Stimulated activated naive B cell treated with anti-CD40 and anti-IgM and Interleukin-4, amounts not matched to agents 10 μg/mL and 1 μg/mL and 100 μg/mL, for 72 hours (primary cell): ENCODE measurements around the gene CCDC188.

ENCODE experiments used
- ATAC-seq, 2 donors: fragments of 150-1000 bp; cut with Tn5 transposase; replicated peaks; 2 replicates each; pipeline ENCODE4 v1.10.0; 2021; ENCODE audit warnings: moderate library complexity in 1 of 2
- DNase-seq: peaks from one replicate; pipeline ENCODE4 v3.0.0; 2021
- H3K27ac Mint-ChIP-seq: one replicate; pipeline ENCODE4 v1.8.0; 2022; ENCODE audit warnings: mild to moderate bottlenecking, mixed read lengths
- H3K27me3 Mint-ChIP-seq, 2 donors: one replicate each; pipeline ENCODE4 v1.8.0; 2022; ENCODE audit warnings: mixed read lengths in 2 of 2
- H3K36me3 Mint-ChIP-seq, 2 donors: one replicate each; pipeline ENCODE4 v1.8.0; 2022; ENCODE audit warnings: mixed read lengths in 2 of 2, mild to moderate bottlenecking in 1 of 2
- H3K4me1 Mint-ChIP-seq, 2 donors: one replicate each; pipeline ENCODE4 v1.8.0; 2022; ENCODE audit warnings: mixed read lengths in 2 of 2, mild to moderate bottlenecking in 1 of 2
- H3K4me3 Mint-ChIP-seq, 2 donors: one replicate each; pipeline ENCODE4 v1.8.0; 2022; ENCODE audit warnings: mild to moderate bottlenecking in 2 of 2, mixed read lengths in 2 of 2, moderate library complexity in 1 of 2
- H3K9me3 Mint-ChIP-seq, 2 donors: one replicate each; pipeline ENCODE4 v1.8.0; 2022; ENCODE audit warnings: mixed read lengths in 2 of 2, mild to moderate bottlenecking in 1 of 2

The CCDC188 gene

DNA sequence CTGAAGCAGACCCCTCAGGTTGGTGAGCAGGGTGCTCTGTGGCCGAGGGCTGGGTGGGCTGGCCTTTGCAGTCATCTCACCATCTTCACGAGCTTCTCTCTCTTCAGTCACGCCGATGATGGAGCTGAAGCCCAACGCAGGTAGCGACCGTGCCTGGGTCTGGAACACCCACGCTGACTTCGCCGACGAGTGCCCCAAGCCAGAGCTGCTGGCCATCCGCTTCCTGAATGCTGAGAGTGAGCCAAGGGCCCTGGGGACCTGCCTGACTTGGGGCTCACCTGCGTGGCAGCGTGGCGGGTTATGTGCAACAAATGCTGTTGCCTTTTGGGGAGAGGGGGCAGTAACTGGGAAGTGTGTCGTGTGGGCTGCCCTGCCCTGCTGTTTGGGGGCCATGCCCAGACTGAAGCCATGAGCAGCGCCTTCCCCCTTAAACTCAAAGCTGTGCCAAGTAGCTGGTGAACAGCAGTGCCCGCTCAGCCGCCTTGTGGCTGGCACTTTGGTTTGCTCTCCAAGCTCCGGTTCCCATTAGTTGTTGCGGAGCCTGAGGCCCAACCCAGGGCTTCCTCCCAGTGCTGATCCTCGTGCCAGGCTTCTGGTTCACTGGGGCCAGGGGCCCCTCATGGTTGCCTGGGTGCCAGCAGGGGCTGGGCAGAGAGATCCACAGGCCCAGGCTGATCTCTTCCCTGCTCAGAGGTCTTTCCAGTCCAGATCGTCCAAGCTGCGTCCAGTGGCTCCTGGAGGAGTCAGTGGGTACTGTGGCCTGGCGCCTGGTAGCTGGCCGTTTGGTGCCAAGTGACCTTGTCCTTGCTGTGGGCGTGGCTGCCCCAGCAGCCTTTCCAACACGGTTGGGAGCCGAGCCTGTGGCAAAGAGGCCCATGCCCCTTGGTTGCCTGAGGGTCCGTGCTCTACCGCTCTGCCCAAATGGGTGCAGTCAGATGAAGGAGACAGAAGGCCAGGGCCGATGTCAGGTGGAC is 25.4 kb downstream of the CCDC188 start:
- Mint-ChIP-seq H3K4me3 (no peak overlapping the region), H3K36me3 (peaks cover 40 to 45% of the 10 kb centered on the region in 2 donors), H3K9me3 (no peaks in the 10 kb centered on the region), H3K27me3 (no peaks in the 10 kb centered on the region), H3K27ac (peak overlapping the region; percentile 9), H3K4me1 (peaks cover 21 to 33% of the 10 kb centered on the region in 2 donors)
- DNase-seq (no peak), ATAC-seq (no peak)

DNA sequence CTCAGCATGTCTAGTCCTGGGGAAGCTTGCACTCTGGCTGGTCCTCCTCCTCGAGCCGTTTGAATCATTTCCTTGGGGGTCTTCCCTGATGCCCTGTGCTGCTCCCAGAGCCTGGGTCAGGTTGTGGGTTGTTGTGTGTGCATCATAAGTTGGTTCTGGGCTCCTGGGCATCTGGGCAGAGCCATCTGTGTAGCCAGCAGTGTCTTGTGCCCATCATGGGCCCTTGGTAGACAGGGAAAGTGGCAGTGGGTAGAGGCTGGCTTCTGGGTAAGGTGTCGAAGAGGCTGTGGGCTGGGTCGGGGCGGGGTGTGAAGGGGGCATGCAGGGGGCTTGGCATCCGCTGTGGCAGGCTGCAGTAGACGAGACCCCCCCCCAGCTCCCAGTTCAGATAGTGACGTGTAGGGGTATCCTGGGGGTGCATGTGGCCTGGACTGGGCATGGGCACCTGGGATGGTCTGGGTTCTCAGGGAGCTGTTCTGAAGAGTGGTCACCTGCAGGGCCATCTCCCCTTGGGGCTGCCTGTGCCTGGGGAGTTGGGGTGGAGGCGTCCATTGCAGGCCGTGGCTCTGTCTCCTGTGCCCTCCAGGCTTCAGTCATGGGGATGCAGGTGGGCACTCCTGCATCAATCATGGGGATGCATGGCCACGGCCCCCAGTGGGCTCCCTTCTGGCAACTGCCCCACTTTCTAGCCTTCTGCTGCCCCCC is 26.6 kb downstream of the CCDC188 start:
- Mint-ChIP-seq H3K4me1 (peaks cover 23 to 44% of the 10 kb centered on the region in 2 donors), H3K27me3 (no peaks in the 10 kb centered on the region), H3K9me3 (no peaks in the 10 kb centered on the region), H3K36me3 (peaks cover 51 to 52% of the 10 kb centered on the region in 2 donors), H3K4me3 (no peak overlapping the region), H3K27ac (peak overlapping the region; percentile 32)
- DNase-seq (no peak), ATAC-seq (no peak)

DNA sequence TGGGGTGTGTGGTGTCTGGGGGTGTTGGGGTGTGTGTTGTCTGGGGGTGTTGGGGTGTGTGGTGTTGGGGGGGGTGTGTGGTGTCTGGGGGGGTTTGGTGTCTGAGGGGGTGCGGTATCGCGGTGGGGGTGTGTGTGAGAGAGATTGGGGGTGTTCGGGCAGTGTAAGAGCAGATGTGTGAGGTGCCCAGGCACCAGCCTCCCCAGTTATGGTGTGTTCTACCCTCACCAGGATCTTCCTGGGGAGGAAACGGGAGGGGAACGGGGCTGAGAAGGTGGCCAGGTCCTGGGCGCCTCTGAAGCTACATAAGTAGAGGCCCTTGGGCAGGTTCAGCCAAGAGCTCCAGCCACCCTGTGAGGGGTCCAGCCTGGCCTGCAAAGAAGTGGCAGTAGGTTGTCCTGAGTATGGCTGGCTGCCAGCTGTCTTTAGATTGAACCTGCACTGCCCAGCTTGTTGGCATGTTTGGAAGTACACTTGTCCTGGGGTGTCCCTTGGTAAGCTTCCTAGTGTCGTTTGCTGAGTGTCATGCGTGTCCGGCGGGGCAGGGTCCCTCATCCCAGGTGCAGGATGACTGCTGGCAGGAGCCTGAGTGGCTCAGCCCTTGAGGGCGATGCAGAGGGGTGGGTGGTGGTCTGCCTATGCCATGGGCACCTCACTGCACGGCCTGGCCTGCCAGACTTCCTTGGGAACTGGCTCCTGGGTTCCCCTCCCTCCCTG is 27.3 kb downstream of the CCDC188 start:
- ATAC-seq (no peak), DNase-seq (no peak)
- Mint-ChIP-seq H3K27me3 (no peaks in the 10 kb centered on the region), H3K36me3 (peaks cover 56% of the 10 kb centered on the region in 2 donors), H3K27ac (no peak overlapping the region), H3K4me1 (peaks cover 27 to 51% of the 10 kb centered on the region in 2 donors), H3K9me3 (no peaks in the 10 kb centered on the region), H3K4me3 (no peak overlapping the region)

DNA sequence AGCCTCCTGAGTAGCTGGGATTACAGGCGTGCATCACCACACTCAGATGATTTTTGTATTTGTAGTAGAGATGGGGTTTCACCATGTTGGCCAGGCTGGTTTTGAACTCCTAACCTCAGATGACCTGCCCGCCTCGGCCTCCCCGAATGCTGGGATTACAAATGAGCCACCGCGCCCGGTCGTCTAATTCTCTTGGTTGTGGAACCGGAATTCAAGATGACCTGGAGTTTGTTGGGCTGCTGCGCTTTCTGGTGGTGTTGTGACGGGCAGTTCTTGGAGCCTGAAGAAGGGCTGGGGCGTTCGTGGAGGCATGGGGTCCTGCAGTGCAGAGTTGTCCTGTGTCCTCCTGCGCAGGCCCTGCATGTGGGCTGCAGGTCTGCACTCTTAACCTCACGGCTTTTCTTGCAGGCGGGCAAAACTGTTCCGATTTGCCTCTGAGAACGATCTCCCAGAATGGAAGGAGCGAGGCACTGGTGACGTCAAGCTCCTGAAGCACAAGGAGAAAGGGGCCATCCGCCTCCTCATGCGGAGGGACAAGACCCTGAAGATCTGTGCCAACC is 28.9 kb downstream of the CCDC188 start:
- Mint-ChIP-seq H3K9me3 (no peaks in the 10 kb centered on the region), H3K36me3 (peaks cover 57% of the 10 kb centered on the region in 2 donors), H3K4me1 (peaks cover 28 to 51% of the 10 kb centered on the region in 2 donors), H3K4me3 (no peak overlapping the region), H3K27ac (peak overlapping the region; percentile 81), H3K27me3 (no peaks in the 10 kb centered on the region)
- ATAC-seq (no peak), DNase-seq (no peak)

DNA sequence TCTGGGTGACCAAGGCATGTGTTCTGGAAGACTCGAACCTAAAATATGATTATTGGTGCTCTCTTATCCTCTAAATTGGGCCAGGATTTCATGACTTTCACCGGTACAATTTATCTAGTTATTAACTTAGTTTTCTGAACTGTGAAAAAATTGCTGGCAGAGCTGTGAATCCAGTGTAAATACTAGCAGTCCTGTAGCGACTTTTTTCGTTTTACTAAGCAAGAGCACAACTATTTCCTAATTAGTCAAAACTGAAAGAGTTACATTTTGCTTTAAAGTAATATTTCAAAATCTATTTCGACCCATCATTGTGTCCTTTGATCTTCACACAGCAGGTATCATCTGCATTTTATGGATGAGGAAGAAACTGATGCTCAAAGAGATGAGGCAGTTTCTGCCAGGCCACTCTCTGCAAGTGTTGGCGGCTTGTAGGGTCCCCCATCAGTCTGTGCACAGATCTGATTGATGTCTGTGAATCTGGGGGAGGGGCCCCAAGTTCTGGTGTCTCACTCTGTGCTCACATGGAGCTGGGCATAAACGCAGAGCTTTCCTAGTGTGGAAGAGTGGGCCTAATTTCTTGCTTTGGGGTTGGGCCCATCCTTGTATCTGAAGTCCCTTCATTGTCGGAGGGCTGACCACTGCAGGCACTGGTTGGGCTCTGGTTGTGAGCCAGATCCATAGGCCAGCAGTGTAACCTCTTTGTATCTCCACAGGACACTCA is 32.4 kb downstream of the CCDC188 start:
- DNase-seq: no peak
- peaks cover 54 to 60% of the 10 kb centered on the region in 2 donors for H3K36me3 Mint-ChIP-seq
- H3K4me1 Mint-ChIP-seq: peaks cover 39 to 73% of the 10 kb centered on the region in 2 donors
- peak overlapping the region; percentile 86 to 93 for H3K4me3 Mint-ChIP-seq
- no peaks in the 10 kb centered on the region for H3K27me3 Mint-ChIP-seq
- H3K9me3 Mint-ChIP-seq: no peaks in the 10 kb centered on the region
- ATAC-seq: no peak
- peak overlapping the region; percentile 96 for H3K27ac Mint-ChIP-seq

DNA sequence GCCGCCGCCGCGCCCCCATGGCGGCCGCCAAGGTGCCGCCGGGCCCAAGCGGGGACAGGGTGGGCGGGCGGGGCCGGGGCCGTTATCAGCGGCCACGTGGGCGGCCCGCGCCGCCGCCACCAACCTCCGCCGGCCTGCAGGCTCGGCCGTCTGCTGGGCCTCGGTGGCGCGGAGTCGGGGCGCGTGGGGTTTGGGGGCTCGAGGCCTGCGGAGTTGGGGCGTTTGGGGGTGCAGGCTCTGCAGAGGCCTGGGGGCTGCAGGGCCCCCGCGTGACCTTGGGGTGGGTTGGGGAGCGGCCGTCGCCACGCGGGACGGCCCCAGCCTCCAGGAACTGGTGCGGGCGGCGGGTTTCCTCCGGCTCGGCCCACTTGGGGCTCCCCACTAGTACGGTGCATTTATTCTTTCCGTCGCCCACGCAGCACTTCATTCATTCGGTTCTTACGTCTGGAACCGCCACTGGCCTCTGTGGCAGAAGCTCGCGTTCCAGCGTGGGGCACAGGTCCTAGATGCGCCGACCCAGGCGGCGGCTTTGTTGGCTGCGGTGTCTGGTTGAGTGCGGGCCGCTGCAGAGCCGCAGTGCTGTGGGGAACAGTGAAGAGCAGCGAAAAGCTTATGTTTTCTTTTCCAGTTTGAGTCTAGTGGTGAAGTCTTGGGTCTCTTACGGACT is 33.1 kb downstream of the CCDC188 start:
- Mint-ChIP-seq H3K36me3 (peaks cover 50 to 56% of the 10 kb centered on the region in 2 donors), H3K4me3 (peak overlapping the region; percentile 86 to 93), H3K9me3 (no peaks in the 10 kb centered on the region), H3K27ac (peak overlapping the region; percentile 96), H3K4me1 (peaks cover 37 to 78% of the 10 kb centered on the region in 2 donors), H3K27me3 (no peaks in the 10 kb centered on the region)
- ATAC-seq: peak; percentile 58 to 60
- DNase-seq: peak; percentile 81

DNA sequence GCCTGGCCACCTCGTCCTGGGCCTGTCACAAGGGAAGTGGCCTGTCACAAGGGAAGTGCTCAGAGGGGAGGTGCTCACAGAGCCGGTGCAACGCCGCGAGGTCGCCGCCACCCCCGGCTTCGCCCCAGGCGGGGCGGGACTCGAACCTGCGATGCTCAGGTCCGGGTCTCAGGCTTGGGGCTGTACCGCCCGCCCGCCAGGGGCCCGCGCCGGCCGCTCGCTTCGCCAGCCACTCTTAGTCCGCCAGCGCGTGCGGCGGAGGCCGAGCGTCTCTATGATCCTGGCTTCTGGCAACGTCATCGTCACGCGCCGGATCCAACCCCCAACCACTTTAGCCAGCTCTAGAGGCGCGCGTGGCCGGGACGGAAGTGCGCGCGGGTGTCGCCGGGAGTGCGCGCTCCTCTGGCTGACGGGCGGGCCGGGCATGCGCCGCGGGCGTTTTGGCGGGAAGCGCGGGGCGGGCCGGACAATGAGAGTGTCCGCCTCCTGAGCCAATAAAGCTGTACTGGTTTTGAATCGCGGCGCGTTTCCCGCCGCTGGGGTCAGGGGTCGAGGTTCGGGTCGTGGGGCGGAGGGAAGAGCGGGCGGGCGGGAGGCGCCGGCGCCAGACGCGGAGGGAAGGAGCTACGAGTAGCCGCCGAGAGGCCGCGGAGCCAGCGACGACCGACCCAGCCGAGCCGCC is 33.8 kb downstream of the CCDC188 start, which contains the start of gene TRMT2A:
TSS of gene TRMT2A (minus strand) at position 276 of the 682 bp plus-strand sequence. CDS start 320 bp downstream, outside the sequence.
- ATAC-seq (peak; percentile 80 to 87), DNase-seq (peak; percentile 98)
- peaks cover 36 to 78% of the 10 kb centered on the region in 2 donors for H3K4me1 Mint-ChIP-seq
- peak within 1 kb of the TSS; percentile 97 for H3K27ac Mint-ChIP-seq
- H3K9me3 Mint-ChIP-seq: no peaks in the 10 kb centered on the region
- no peaks in the 10 kb centered on the region for H3K27me3 Mint-ChIP-seq
- H3K36me3 Mint-ChIP-seq: peaks cover 48 to 50% of the 10 kb centered on the region in 2 donors
- peak within 1 kb of the TSS; percentile 86 to 93 for H3K4me3 Mint-ChIP-seq

DNA sequence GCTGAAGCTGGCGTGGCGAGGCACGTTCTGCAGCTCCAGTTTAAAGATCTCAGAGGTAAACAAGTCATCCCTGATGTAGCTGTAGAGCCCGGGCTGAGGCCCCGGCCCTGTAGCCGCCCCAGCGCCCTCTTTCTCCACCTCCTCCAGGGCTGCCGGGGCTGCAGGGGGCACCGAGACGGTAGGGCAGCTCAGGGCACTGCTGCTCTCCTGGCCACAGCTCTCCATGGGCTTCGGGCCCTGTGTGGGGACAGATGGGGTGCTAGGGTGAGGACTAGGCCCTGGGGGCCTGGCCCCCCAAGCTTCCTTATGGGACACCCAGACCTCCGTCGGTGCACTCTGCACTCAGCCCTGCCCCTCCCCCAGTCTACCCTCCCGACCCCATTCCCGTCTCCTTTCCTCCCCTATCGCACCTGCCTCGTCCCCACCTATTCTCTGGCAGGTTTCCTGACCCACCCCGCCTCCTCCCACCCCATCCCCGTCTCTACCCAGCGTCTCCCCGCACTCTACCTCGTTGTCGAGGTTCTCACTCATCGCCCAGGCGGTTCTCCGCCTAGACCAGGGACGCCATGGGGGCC is 34.4 kb downstream of the CCDC188 start:
- ATAC-seq (no peak), DNase-seq (no peak)
- H3K36me3 Mint-ChIP-seq: peaks cover 47 to 52% of the 10 kb centered on the region in 2 donors
- peak overlapping the region; percentile 86 to 91 for H3K4me3 Mint-ChIP-seq
- no peaks in the 10 kb centered on the region for H3K27me3 Mint-ChIP-seq
- peaks cover 37 to 78% of the 10 kb centered on the region in 2 donors for H3K4me1 Mint-ChIP-seq
- no peaks in the 10 kb centered on the region for H3K9me3 Mint-ChIP-seq
- peak overlapping the region; percentile 97 for H3K27ac Mint-ChIP-seq

DNA sequence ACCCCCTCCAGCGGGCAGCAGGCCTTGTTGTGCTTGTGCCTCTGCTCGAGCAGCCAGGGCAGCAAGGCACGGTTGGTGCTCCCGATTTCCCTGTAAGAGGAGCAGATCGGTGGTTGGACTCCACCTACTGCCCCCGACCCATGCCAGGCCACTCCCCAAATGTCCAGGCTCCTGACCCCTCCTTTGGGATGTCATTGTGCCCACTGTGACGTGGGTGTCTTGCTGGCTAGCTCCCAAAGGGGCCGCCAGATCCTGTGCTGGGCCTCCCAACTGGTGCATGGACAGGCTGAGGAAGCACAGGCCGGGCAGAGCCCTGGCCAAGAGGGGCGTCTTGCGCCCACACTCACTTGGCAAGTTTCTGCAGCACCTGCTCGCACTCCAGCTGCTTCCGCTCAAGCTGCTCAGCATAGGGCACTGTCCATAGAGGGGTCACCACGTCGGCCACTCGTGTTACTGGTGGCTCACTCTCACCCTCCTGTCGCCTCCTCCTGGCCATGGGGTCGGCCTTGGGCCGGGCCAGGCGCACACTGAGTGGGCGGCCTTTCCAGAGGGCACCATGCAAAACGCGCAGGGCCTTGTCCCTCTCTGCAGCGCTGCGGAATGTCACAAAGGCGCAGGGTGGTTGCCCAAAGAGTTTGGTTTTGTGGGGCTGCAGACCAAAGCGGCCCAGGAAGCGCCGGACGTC is 35.0 kb downstream of the CCDC188 start, which contains the start of gene RANBP1:
TSS of gene RANBP1 (plus strand) at position 414 of the 685 bp plus-strand sequence. CDS start at position 495, 81 bp downstream.
- DNase-seq: no peak
- Mint-ChIP-seq H3K4me1 (peaks cover 41 to 78% of the 10 kb centered on the region in 2 donors), H3K36me3 (peaks cover 43 to 51% of the 10 kb centered on the region in 2 donors)

DNA sequence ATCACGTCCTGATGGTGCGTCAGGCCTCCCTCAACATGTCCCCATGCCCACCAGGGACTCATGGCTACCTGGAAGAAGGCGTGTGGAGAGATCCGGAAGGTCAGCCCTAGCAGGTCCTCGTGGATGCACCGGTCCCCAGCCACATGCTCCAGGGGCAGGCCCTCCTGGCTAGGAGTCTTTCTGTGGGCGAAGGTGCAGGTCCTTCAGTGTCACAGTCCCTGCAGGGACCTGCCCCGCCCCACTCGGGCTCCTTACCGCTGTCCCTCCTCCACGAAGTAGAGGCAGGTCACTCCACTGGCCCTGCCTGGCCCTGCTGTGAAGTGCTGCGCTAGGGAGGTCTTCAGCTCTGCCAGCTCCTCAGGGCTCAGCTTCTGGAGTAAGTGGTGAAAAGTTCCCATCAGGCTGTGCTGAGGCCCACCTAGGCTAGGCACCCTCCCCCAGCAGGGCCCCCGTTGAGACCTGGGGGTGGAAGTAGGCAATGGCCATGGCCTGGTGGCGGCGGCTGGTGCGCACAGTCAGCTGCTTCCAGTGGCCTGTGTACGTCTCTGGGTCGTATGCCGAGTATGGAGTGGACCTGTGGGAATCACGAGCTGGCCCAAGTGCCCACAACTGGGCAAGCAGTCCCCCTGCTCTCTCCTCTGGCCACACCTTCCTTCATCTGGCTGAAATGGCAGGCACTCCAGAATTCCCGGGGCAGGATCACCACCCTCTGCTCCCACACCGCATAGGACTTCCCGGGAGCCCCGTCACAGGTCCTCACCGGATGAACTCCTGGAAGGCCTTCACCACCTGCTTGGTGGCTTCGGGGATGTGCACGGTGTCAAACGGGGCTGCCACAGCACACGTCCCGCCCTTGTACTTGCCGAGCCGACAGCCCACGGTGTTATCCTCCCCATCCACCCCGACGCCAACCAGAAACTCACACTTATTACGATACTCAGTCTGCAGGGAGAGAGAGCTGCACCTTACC is 36.1 kb downstream of the CCDC188 start:
- Mint-ChIP-seq H3K27ac (peak overlapping the region; percentile 93), H3K4me3 (peak overlapping the region; percentile 86 to 91), H3K36me3 (peaks cover 36 to 48% of the 10 kb centered on the region in 2 donors), H3K9me3 (no peaks in the 10 kb centered on the region), H3K4me1 (peaks cover 44 to 77% of the 10 kb centered on the region in 2 donors), H3K27me3 (no peaks in the 10 kb centered on the region)
- ATAC-seq: no peak
- no peak for DNase-seq

More for the DNA sequence above, 35.0 kb downstream of the CCDC188 start, which contains the start of gene RANBP1:
- Mint-ChIP-seq H3K27ac (peak within 1 kb of the TSS; percentile 97), H3K27me3 (no peaks in the 10 kb centered on the region), H3K4me3 (peak within 1 kb of the TSS; percentile 86 to 91), H3K9me3 (no peaks in the 10 kb centered on the region)
- ATAC-seq: no peak
